ENCODE measurements around the gene ABHD12.

ABHD12 gene

DNA sequence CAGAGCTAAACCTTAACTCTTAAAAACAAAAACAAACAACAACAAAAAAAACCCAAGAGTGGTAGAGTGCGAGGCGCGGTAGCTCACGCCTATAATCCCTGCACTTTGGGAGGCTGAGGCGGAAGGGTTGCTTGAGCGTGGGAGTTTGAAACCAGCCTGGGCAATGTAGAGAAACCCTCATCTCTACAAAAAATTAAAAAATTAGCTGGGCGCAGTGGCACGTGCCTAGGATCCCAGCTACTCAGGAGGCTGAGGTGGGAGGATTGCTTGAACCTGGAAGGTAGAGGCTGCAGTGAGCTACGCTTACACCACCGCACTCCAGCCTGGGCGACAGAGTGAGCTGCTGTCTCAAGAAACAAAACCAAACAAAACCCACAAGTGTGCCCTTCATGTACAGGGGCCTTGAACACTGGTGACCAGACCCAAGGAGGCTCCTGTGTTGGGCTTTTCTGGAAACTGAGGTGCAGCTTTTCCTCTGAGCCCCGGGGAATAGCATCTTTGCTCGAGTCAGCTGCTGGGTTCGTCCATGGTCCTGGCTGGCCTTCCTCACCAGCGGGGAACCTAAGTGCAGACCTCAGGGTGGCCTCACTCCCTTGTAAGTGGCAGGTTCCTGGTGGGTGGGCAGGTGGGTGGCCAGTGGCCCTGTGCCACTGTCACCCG is 102.9 kb downstream of the ABHD12 start:
- Histone ChIP-seq H3K4me3 (ENCODE audit: insufficient read depth in 1 of 2, low read depth in 1 of 2, low read length in 2 of 2) (no peak overlapping the region), H3K23ac (ENCODE audit: low read length in 2 of 2) (no peak overlapping the region), H3K79me1 (replicated peaks; ENCODE audit: low read length, poor library complexity, severe bottlenecking) (peaks cover 57% of the 10 kb centered on the region), H2BK5ac (ENCODE audit: low read depth, low read length, poor library complexity, severe bottlenecking) (no peak overlapping the region), H4K8ac (ENCODE audit: low read length) (no peak overlapping the region), H2BK12ac (ENCODE audit: low read length in 2 of 2) (no peak overlapping the region), H4K91ac (ENCODE audit: low read length) (no peak overlapping the region), H3K4ac (ENCODE audit: low read depth in 1 of 2, low read length in 2 of 2) (no peak overlapping the region), H3K4me1 (ENCODE audit: control insufficient read depth, insufficient read depth, low read depth, low read length) (peaks cover 8% of the 10 kb centered on the region), H3K27me3 (ENCODE audit: control insufficient read depth in 1 of 2, insufficient read depth in 1 of 2, low read length in 2 of 2) (no peaks in the 10 kb centered on the region), H2BK120ac (ENCODE audit: low read depth, low read length) (no peak overlapping the region), H3K14ac (ENCODE audit: low read length in 2 of 2) (no peak overlapping the region), H2AK5ac (ENCODE audit: low read length, severe bottlenecking) (no peak overlapping the region), H3K9ac (ENCODE audit: low read length) (no peak overlapping the region), H3K36me3 (ENCODE audit: control insufficient read depth in 1 of 2, insufficient read depth in 2 of 2, low read depth in 1 of 2, low read length in 2 of 2) (peaks cover 95 to 100% of the 10 kb centered on the region in 2 experiments), H2AFZ (ENCODE audit: low read depth, low read length) (no peak overlapping the region), H3K27ac (ENCODE audit: low read length, poor library complexity, severe bottlenecking) (no peak overlapping the region), H3K9me3 (ENCODE audit: control insufficient read depth, low read length) (no peaks in the 10 kb centered on the region), H3K18ac (ENCODE audit: low read depth in 1 of 2, low read length in 2 of 2) (no peak overlapping the region), H2BK15ac (ENCODE audit: low read depth, poor library complexity, severe bottlenecking) (no peak overlapping the region), H3K4me2 (ENCODE audit: low read length, poor library complexity, severe bottlenecking) (no peak overlapping the region)
- WGBS = 97% methylated on average over 14 of the region's 16 CpGs
- DNase-seq = no peak

GRCh38 chr20:25286917-25287316 is 103.7 kb downstream of the ABHD12 start:
- Histone ChIP-seq H4K91ac (ENCODE audit: low read length) (no peak overlapping the region), H2BK120ac (ENCODE audit: low read depth, low read length) (no peak overlapping the region), H3K36me3 (ENCODE audit: control insufficient read depth in 1 of 2, insufficient read depth in 2 of 2, low read depth in 1 of 2, low read length in 2 of 2) (peaks cover 95 to 100% of the 10 kb centered on the region in 2 experiments), H3K4ac (ENCODE audit: low read depth in 1 of 2, low read length in 2 of 2) (no peak overlapping the region), H4K8ac (ENCODE audit: low read length) (no peak overlapping the region), H3K79me1 (replicated peaks; ENCODE audit: low read length, poor library complexity, severe bottlenecking) (peaks cover 56% of the 10 kb centered on the region), H3K14ac (ENCODE audit: low read length in 2 of 2) (no peak overlapping the region), H3K4me2 (ENCODE audit: low read length, poor library complexity, severe bottlenecking) (no peak overlapping the region), H2BK5ac (ENCODE audit: low read depth, low read length, poor library complexity, severe bottlenecking) (no peak overlapping the region), H3K27me3 (ENCODE audit: control insufficient read depth in 1 of 2, insufficient read depth in 1 of 2, low read length in 2 of 2) (no peaks in the 10 kb centered on the region), H3K18ac (ENCODE audit: low read depth in 1 of 2, low read length in 2 of 2) (no peak overlapping the region), H3K4me3 (ENCODE audit: insufficient read depth in 1 of 2, low read depth in 1 of 2, low read length in 2 of 2) (no peak overlapping the region), H2AFZ (ENCODE audit: low read depth, low read length) (no peak overlapping the region), H2AK5ac (ENCODE audit: low read length, severe bottlenecking) (no peak overlapping the region), H3K23ac (ENCODE audit: low read length in 2 of 2) (no peak overlapping the region), H3K27ac (ENCODE audit: low read length, poor library complexity, severe bottlenecking) (no peak overlapping the region), H2BK15ac (ENCODE audit: low read depth, poor library complexity, severe bottlenecking) (no peak overlapping the region), H2BK12ac (ENCODE audit: low read length in 2 of 2) (no peak overlapping the region), H3K9me3 (ENCODE audit: control insufficient read depth, low read length) (no peaks in the 10 kb centered on the region), H3K9ac (ENCODE audit: low read length) (no peak overlapping the region), H3K4me1 (ENCODE audit: control insufficient read depth, insufficient read depth, low read depth, low read length) (peaks cover 16% of the 10 kb centered on the region)
- no peak for DNase-seq
- WGBS = 96% methylated on average over 12 of the region's 12 CpGs

GRCh38 chr20:25285856-25286798 is 104.5 kb downstream of the ABHD12 start:
- Histone ChIP-seq H3K4me2 (ENCODE audit: low read length, poor library complexity, severe bottlenecking) (no peak overlapping the region), H3K18ac (ENCODE audit: low read depth in 1 of 2, low read length in 2 of 2) (no peak overlapping the region), H3K23ac (ENCODE audit: low read length in 2 of 2) (no peak overlapping the region), H3K4ac (ENCODE audit: low read depth in 1 of 2, low read length in 2 of 2) (no peak overlapping the region), H3K27ac (ENCODE audit: low read length, poor library complexity, severe bottlenecking) (no peak overlapping the region), H2AK5ac (ENCODE audit: low read length, severe bottlenecking) (no peak overlapping the region), H3K36me3 (ENCODE audit: control insufficient read depth in 1 of 2, insufficient read depth in 2 of 2, low read depth in 1 of 2, low read length in 2 of 2) (peaks cover 95 to 100% of the 10 kb centered on the region in 2 experiments), H4K8ac (ENCODE audit: low read length) (no peak overlapping the region), H3K79me1 (replicated peaks; ENCODE audit: low read length, poor library complexity, severe bottlenecking) (peaks cover 55% of the 10 kb centered on the region), H3K9me3 (ENCODE audit: control insufficient read depth, low read length) (no peaks in the 10 kb centered on the region), H3K27me3 (ENCODE audit: control insufficient read depth in 1 of 2, insufficient read depth in 1 of 2, low read length in 2 of 2) (no peaks in the 10 kb centered on the region), H2AFZ (ENCODE audit: low read depth, low read length) (no peak overlapping the region), H3K9ac (ENCODE audit: low read length) (no peak overlapping the region), H3K4me1 (ENCODE audit: control insufficient read depth, insufficient read depth, low read depth, low read length) (peaks cover 22% of the 10 kb centered on the region), H3K4me3 (ENCODE audit: insufficient read depth in 1 of 2, low read depth in 1 of 2, low read length in 2 of 2) (no peak overlapping the region), H2BK15ac (ENCODE audit: low read depth, poor library complexity, severe bottlenecking) (no peak overlapping the region), H4K91ac (ENCODE audit: low read length) (no peak overlapping the region), H2BK120ac (ENCODE audit: low read depth, low read length) (no peak overlapping the region), H3K14ac (ENCODE audit: low read length in 2 of 2) (no peak overlapping the region), H2BK12ac (ENCODE audit: low read length in 2 of 2) (no peak overlapping the region), H2BK5ac (ENCODE audit: low read depth, low read length, poor library complexity, severe bottlenecking) (no peak overlapping the region)
- 93% methylated on average over 24 of the region's 24 CpGs for WGBS
- no peak for DNase-seq

- no peak for DNase-seq
- Histone ChIP-seq H2BK120ac (ENCODE audit: low read depth, low read length) (no peak overlapping the region), H3K9me3 (ENCODE audit: control insufficient read depth, low read length) (no peaks in the 10 kb centered on the region), H2AK5ac (ENCODE audit: low read length, severe bottlenecking) (no peak overlapping the region), H2BK12ac (ENCODE audit: low read length in 2 of 2) (no peak overlapping the region), H3K4ac (ENCODE audit: low read depth in 1 of 2, low read length in 2 of 2) (no peak overlapping the region), H2BK5ac (ENCODE audit: low read depth, low read length, poor library complexity, severe bottlenecking) (no peak overlapping the region), H3K27ac (ENCODE audit: low read length, poor library complexity, severe bottlenecking) (no peak overlapping the region), H3K4me1 (ENCODE audit: control insufficient read depth, insufficient read depth, low read depth, low read length) (peaks cover 27% of the 10 kb centered on the region), H4K91ac (ENCODE audit: low read length) (no peak overlapping the region), H3K79me1 (replicated peaks; ENCODE audit: low read length, poor library complexity, severe bottlenecking) (peaks cover 56% of the 10 kb centered on the region), H4K8ac (ENCODE audit: low read length) (no peak overlapping the region), H3K9ac (ENCODE audit: low read length) (no peak overlapping the region), H3K36me3 (ENCODE audit: control insufficient read depth in 1 of 2, insufficient read depth in 2 of 2, low read depth in 1 of 2, low read length in 2 of 2) (peaks cover 95 to 100% of the 10 kb centered on the region in 2 experiments), H2AFZ (ENCODE audit: low read depth, low read length) (no peak overlapping the region), H3K4me3 (ENCODE audit: insufficient read depth in 1 of 2, low read depth in 1 of 2, low read length in 2 of 2) (no peak overlapping the region), H3K14ac (ENCODE audit: low read length in 2 of 2) (no peak overlapping the region), H3K18ac (ENCODE audit: low read depth in 1 of 2, low read length in 2 of 2) (no peak overlapping the region), H3K23ac (ENCODE audit: low read length in 2 of 2) (no peak overlapping the region), H3K27me3 (ENCODE audit: control insufficient read depth in 1 of 2, insufficient read depth in 1 of 2, low read length in 2 of 2) (no peaks in the 10 kb centered on the region), H3K4me2 (ENCODE audit: low read length, poor library complexity, severe bottlenecking) (no peak overlapping the region), H2BK15ac (ENCODE audit: low read depth, poor library complexity, severe bottlenecking) (no peak overlapping the region)
- 93% methylated on average over 26 of the region's 26 CpGs for WGBS
Measured at GRCh38 chr20:25285091-25285647, 105.5 kb downstream of the ABHD12 start.

Measured in mesenchymal stem cell (in vitro differentiated cells and primary cell).